HG03064 (cell line): Measurements from ENCODE around the gene RGS16.

Experiments used
- ATAC-seq: cut with Tn5 transposase; IDR thresholded peaks from one replicate; pipeline ENCODE4 v1.9.1; 2021; ENCODE audit warnings: low read depth; ENCODE audit not compliant: unreplicated experiment

Gene RGS16

GRCh38 chr1:182587093-182587492 is 17.1 kb downstream of the RGS16 start:
- ATAC-seq: no peak

- ATAC-seq: no peak
These were observed 17.8 kb downstream of the RGS16 start for GRCh38 chr1:182586380-182586779.

- ATAC-seq: no peak
These were observed 19.4 kb downstream of the RGS16 start for GRCh38 chr1:182584746-182585145.

- ATAC-seq: no peak
These were observed 23.5 kb downstream of the RGS16 start for GRCh38 chr1:182580736-182581135.

GRCh38 chr1:182575540-182576149 is 28.5 kb downstream of the RGS16 start:
- ATAC-seq: no peak

GRCh38 chr1:182574156-182574555 is 30.0 kb downstream of the RGS16 start:
- no peak for ATAC-seq

GRCh38 chr1:182570611-182570970 is 33.6 kb downstream of the RGS16 start:
- no peak for ATAC-seq

- ATAC-seq: no peak
These were observed 34.1 kb downstream of the RGS16 start for GRCh38 chr1:182569939-182570610.

- ATAC-seq: no peak
These were observed 35.4 kb downstream of the RGS16 start for GRCh38 chr1:182568647-182569284.

GRCh38 chr1:182567629-182568028 is 36.6 kb downstream of the RGS16 start:
- ATAC-seq: no peak

- no peak for ATAC-seq
These were observed 38.7 kb downstream of the RGS16 start for GRCh38 chr1:182565537-182565936.

- no peak for ATAC-seq
These were observed 39.7 kb downstream of the RGS16 start for GRCh38 chr1:182564406-182565004.

GRCh38 chr1:182563095-182563494 is 41.1 kb downstream of the RGS16 start:
- ATAC-seq: no peak

- no peak for ATAC-seq
These were observed 42.7 kb downstream of the RGS16 start for GRCh38 chr1:182561456-182561855.

- no peak for ATAC-seq
These were observed 43.7 kb downstream of the RGS16 start for GRCh38 chr1:182560392-182560984.

GRCh38 chr1:182556279-182556678 is 47.9 kb downstream of the RGS16 start:
- ATAC-seq: no peak

- ATAC-seq: no peak
These were observed 48.7 kb downstream of the RGS16 start for GRCh38 chr1:182555493-182555892.

- no peak for ATAC-seq
These were observed 51.7 kb downstream of the RGS16 start for GRCh38 chr1:182552527-182552926.

GRCh38 chr1:182549811-182550210 is 54.4 kb downstream of the RGS16 start:
- ATAC-seq: no peak

- no peak for ATAC-seq
These were observed 54.8 kb downstream of the RGS16 start for GRCh38 chr1:182549346-182549745.
